ENCODE results near the gene SELPLG.

GRCh38 chr12:108619369-108620160, 14.1 kb downstream of the SELPLG start:
- no peak for TF ChIP-seq POLR2AphosphoS5 (IDR thresholded peaks at IDR 0.05; ENCODE audit: low read depth, low read length)
- TF ChIP-seq, protein P1, sequence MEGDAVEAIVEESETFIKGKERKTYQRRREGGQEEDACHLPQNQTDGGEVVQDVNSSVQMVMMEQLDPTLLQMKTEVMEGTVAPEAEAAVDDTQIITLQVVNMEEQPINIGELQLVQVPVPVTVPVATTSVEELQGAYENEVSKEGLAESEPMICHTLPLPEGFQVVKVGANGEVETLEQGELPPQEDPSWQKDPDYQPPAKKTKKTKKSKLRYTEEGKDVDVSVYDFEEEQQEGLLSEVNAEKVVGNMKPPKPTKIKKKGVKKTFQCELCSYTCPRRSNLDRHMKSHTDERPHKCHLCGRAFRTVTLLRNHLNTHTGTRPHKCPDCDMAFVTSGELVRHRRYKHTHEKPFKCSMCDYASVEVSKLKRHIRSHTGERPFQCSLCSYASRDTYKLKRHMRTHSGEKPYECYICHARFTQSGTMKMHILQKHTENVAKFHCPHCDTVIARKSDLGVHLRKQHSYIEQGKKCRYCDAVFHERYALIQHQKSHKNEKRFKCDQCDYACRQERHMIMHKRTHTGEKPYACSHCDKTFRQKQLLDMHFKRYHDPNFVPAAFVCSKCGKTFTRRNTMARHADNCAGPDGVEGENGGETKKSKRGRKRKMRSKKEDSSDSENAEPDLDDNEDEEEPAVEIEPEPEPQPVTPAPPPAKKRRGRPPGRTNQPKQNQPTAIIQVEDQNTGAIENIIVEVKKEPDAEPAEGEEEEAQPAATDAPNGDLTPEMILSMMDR (IDR thresholded peaks at IDR 0.05): no peak
- TF ChIP-seq TCF7L2 (IDR thresholded peaks at IDR 0.05; ENCODE audit: low read depth, low read length): no peak
- TF ChIP-seq, protein P2, sequence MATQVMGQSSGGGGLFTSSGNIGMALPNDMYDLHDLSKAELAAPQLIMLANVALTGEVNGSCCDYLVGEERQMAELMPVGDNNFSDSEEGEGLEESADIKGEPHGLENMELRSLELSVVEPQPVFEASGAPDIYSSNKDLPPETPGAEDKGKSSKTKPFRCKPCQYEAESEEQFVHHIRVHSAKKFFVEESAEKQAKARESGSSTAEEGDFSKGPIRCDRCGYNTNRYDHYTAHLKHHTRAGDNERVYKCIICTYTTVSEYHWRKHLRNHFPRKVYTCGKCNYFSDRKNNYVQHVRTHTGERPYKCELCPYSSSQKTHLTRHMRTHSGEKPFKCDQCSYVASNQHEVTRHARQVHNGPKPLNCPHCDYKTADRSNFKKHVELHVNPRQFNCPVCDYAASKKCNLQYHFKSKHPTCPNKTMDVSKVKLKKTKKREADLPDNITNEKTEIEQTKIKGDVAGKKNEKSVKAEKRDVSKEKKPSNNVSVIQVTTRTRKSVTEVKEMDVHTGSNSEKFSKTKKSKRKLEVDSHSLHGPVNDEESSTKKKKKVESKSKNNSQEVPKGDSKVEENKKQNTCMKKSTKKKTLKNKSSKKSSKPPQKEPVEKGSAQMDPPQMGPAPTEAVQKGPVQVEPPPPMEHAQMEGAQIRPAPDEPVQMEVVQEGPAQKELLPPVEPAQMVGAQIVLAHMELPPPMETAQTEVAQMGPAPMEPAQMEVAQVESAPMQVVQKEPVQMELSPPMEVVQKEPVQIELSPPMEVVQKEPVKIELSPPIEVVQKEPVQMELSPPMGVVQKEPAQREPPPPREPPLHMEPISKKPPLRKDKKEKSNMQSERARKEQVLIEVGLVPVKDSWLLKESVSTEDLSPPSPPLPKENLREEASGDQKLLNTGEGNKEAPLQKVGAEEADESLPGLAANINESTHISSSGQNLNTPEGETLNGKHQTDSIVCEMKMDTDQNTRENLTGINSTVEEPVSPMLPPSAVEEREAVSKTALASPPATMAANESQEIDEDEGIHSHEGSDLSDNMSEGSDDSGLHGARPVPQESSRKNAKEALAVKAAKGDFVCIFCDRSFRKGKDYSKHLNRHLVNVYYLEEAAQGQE (IDR thresholded peaks at IDR 0.05; ENCODE audit: insufficient read depth in 1 of 2, low read depth in 2 of 2, low read length in 1 of 2): no peak

Measured in Panc1 (cell line).